Prostate gland (tissue), 2 donors: ENCODE measurements around the gene TAF3.

Experiments
- POLR2A ChIP-seq: fragments of 450-650 bp; IDR thresholded peaks from one replicate; pipeline ENCODE4 v1.6.1; 2016; ENCODE audit warnings: antibody characterized with exemption, mild to moderate bottlenecking
- TF ChIP-seq, protein P1 (sequence below), 4 experiments: fragments of 200-600 bp in 2 of 4; fragments of 450-650 bp in 2 of 4; sonication (generic) in 2 of 4; IDR thresholded peaks; 1 replicate in 3 of 4; 2 replicates in 1 of 4; pipeline ENCODE4 v1.5.1; 2016 to 2019; ENCODE audit warnings: antibody characterized with exemption in 4 of 4, mild to moderate bottlenecking in 2 of 4, moderate library complexity in 2 of 4

DNA sequence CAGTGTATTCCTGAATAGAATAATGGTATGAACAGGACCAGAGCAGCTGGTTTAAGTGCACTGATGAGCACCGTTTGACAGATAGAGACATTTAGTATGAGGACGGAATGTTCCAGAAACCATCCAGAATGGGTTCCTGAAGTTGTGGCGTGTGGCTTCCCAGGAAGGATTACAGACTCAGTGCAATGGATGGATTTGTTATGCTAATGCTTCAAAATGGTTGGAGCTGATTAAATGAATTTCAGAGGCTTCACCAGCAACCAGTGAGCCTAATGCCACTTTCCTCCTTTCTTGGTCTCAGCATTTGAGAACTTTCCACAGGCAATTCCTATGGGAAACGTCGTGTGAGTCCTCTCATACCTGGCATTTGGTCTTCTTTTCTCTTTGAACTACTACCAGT, 246.1 kb downstream of the TAF3 start:
- TF ChIP-seq, protein P1, sequence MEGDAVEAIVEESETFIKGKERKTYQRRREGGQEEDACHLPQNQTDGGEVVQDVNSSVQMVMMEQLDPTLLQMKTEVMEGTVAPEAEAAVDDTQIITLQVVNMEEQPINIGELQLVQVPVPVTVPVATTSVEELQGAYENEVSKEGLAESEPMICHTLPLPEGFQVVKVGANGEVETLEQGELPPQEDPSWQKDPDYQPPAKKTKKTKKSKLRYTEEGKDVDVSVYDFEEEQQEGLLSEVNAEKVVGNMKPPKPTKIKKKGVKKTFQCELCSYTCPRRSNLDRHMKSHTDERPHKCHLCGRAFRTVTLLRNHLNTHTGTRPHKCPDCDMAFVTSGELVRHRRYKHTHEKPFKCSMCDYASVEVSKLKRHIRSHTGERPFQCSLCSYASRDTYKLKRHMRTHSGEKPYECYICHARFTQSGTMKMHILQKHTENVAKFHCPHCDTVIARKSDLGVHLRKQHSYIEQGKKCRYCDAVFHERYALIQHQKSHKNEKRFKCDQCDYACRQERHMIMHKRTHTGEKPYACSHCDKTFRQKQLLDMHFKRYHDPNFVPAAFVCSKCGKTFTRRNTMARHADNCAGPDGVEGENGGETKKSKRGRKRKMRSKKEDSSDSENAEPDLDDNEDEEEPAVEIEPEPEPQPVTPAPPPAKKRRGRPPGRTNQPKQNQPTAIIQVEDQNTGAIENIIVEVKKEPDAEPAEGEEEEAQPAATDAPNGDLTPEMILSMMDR (IDR thresholded peaks at IDR 0.05) = no peak
- no peak for TF ChIP-seq POLR2A
